ENCODE measurements around the gene GDAP1L1.

DNA sequence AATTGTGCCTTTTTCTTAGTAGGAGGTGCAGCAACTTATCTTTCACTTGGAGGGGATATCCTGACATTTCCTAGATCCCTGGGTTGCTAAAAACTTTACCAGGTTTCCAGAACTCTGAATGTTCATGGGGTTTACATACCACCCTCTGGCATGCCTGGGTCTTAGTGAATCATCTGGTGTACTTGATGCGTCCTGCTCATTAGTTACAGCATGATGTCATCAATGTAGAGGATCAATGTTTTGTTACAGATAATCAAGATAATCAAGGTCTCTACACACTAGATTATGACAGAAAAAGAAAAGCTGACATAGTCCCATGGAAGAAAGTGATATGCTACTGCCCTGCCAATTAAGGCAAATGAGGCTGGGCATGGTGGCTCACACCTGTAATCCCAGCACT, 36.9 kb downstream of the GDAP1L1 start:
- TF ChIP-seq, protein P1, sequence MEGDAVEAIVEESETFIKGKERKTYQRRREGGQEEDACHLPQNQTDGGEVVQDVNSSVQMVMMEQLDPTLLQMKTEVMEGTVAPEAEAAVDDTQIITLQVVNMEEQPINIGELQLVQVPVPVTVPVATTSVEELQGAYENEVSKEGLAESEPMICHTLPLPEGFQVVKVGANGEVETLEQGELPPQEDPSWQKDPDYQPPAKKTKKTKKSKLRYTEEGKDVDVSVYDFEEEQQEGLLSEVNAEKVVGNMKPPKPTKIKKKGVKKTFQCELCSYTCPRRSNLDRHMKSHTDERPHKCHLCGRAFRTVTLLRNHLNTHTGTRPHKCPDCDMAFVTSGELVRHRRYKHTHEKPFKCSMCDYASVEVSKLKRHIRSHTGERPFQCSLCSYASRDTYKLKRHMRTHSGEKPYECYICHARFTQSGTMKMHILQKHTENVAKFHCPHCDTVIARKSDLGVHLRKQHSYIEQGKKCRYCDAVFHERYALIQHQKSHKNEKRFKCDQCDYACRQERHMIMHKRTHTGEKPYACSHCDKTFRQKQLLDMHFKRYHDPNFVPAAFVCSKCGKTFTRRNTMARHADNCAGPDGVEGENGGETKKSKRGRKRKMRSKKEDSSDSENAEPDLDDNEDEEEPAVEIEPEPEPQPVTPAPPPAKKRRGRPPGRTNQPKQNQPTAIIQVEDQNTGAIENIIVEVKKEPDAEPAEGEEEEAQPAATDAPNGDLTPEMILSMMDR (IDR thresholded peaks at IDR 0.05; ENCODE audit: poor library complexity, severe bottlenecking), result no peak
- no peak for TF ChIP-seq POLR2AphosphoS5 (IDR thresholded peaks at IDR 0.05)
- TF ChIP-seq TAF1 (IDR thresholded peaks at IDR 0.05; ENCODE audit: low read depth), result no peak

Measured in neural cell (in vitro differentiated cells).